ENCODE results near the gene NUDT15.

GRCh38 chr13:48038761-48039160, 1.2 kb downstream of the NUDT15 start:
- TF ChIP-seq, protein P1, sequence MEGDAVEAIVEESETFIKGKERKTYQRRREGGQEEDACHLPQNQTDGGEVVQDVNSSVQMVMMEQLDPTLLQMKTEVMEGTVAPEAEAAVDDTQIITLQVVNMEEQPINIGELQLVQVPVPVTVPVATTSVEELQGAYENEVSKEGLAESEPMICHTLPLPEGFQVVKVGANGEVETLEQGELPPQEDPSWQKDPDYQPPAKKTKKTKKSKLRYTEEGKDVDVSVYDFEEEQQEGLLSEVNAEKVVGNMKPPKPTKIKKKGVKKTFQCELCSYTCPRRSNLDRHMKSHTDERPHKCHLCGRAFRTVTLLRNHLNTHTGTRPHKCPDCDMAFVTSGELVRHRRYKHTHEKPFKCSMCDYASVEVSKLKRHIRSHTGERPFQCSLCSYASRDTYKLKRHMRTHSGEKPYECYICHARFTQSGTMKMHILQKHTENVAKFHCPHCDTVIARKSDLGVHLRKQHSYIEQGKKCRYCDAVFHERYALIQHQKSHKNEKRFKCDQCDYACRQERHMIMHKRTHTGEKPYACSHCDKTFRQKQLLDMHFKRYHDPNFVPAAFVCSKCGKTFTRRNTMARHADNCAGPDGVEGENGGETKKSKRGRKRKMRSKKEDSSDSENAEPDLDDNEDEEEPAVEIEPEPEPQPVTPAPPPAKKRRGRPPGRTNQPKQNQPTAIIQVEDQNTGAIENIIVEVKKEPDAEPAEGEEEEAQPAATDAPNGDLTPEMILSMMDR (IDR thresholded peaks at IDR 0.05), result no peak
- no peak for TF ChIP-seq POLR2A (IDR thresholded peaks at IDR 0.05)
- no peak for TF ChIP-seq POLR2AphosphoS5 (IDR thresholded peaks at IDR 0.05)

Measured in stomach (tissue), 4 donors.